ENCODE results near the gene PPP1R13B. TPM values are rescaled to one million over a fixed set of nuclear protein-coding genes. Genes with fewer than 3 reads are reported as not detected.

Gene PPP1R13B
- total RNA-seq, 1 donor from 2014 or later, result 2.5 TPM

- Mint-ChIP-seq H3K9me3 (no peaks in the 10 kb centered on the region), H3K36me3 (no peaks in the 10 kb centered on the region), H3K27me3 (ENCODE audit: insufficient read depth, low read depth) (peaks cover 2% of the 10 kb centered on the region), H3K4me3 (no peak overlapping the region), H3K27ac (no peak overlapping the region), H3K4me1 (peaks cover 8% of the 10 kb centered on the region)
- H3K9ac ChIP-seq, result no peak overlapping the region
- H4K20me1 ChIP-seq (ENCODE audit: low read depth), result no peaks in the 10 kb centered on the region
- no peak overlapping the region for H3K27ac ChIP-seq
- no peaks in the 10 kb centered on the region for H3K27me3 ChIP-seq
- no peak overlapping the region for H3K4me3 ChIP-seq
- DNase-seq (ENCODE audit: low spot score), result no peak
- H2AFZ ChIP-seq (replicated peaks), result no peak overlapping the region
- H3K4me2 ChIP-seq, result no peak overlapping the region
- no peaks in the 10 kb centered on the region for H3F3A ChIP-seq (ENCODE audit: low read depth)
- H3K9me3 ChIP-seq (ENCODE audit: low read depth), result no peaks in the 10 kb centered on the region
- H3K79me2 ChIP-seq (ENCODE audit: low read depth), result no peaks in the 10 kb centered on the region
- H3K4me1 ChIP-seq, result no peaks in the 10 kb centered on the region
- no peaks in the 10 kb centered on the region for H3K36me3 ChIP-seq
- TF ChIP-seq EZH2 (IDR thresholded peaks at IDR 0.05) (no peak), EZH2phosphoT487 (IDR thresholded peaks at IDR 0.05) (no peak)
These were observed 93.6 kb downstream of the PPP1R13B start for GRCh38 chr14:103753774-103754173.

GRCh38 chr14:103749860-103750259 lies 97.5 kb downstream of the PPP1R13B start:
- Histone ChIP-seq H3K4me3 (no peak overlapping the region), H3K36me3 (no peaks in the 10 kb centered on the region), H3K9me3 (ENCODE audit: low read depth) (no peaks in the 10 kb centered on the region), H3K9ac (no peak overlapping the region), H3K27ac (no peak overlapping the region), H3K4me1 (no peaks in the 10 kb centered on the region), H3F3A (ENCODE audit: low read depth) (no peaks in the 10 kb centered on the region), H3K79me2 (ENCODE audit: low read depth) (no peaks in the 10 kb centered on the region), H3K27me3 (no peaks in the 10 kb centered on the region), H4K20me1 (ENCODE audit: low read depth) (no peaks in the 10 kb centered on the region), H2AFZ (replicated peaks) (no peak overlapping the region), H3K4me2 (no peak overlapping the region)
- no peak overlapping the region for H3K4me3 Mint-ChIP-seq
- H3K36me3 Mint-ChIP-seq, result no peaks in the 10 kb centered on the region
- peaks cover 2% of the 10 kb centered on the region for H3K27me3 Mint-ChIP-seq (ENCODE audit: insufficient read depth, low read depth)
- TF ChIP-seq EZH2 (IDR thresholded peaks at IDR 0.05) (no peak), EZH2phosphoT487 (IDR thresholded peaks at IDR 0.05) (no peak)
- TF ChIP-seq, protein P1, sequence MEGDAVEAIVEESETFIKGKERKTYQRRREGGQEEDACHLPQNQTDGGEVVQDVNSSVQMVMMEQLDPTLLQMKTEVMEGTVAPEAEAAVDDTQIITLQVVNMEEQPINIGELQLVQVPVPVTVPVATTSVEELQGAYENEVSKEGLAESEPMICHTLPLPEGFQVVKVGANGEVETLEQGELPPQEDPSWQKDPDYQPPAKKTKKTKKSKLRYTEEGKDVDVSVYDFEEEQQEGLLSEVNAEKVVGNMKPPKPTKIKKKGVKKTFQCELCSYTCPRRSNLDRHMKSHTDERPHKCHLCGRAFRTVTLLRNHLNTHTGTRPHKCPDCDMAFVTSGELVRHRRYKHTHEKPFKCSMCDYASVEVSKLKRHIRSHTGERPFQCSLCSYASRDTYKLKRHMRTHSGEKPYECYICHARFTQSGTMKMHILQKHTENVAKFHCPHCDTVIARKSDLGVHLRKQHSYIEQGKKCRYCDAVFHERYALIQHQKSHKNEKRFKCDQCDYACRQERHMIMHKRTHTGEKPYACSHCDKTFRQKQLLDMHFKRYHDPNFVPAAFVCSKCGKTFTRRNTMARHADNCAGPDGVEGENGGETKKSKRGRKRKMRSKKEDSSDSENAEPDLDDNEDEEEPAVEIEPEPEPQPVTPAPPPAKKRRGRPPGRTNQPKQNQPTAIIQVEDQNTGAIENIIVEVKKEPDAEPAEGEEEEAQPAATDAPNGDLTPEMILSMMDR (IDR thresholded peaks at IDR 0.05), result no peak
- DNase-seq (ENCODE audit: low spot score), result no peak
- no peaks in the 10 kb centered on the region for H3K9me3 Mint-ChIP-seq
- no peak overlapping the region for H3K27ac Mint-ChIP-seq
- H3K4me1 Mint-ChIP-seq, result peaks cover 5% of the 10 kb centered on the region

DNA sequence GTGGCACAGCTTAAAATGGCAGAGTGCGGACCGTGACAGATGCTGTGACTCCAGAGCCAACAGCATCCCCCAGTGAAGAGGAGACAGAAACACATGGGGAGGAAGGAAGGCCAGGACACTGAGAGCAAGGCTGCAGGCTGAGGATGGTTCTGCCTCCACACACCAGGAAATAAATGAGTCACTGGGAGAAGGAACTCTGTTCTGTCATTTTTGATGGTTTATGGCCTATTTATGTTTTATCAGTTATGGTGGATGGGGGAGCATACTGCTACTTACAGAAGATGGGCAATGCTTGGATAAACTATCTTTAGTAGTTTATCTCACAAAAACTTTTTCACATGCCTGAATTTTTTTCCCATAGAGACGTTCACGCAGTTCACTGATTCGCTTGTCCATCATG lies 97.9 kb downstream of the PPP1R13B start:
- Histone ChIP-seq H3F3A (ENCODE audit: low read depth) (no peaks in the 10 kb centered on the region), H3K4me1 (no peaks in the 10 kb centered on the region), H3K9me3 (ENCODE audit: low read depth) (no peaks in the 10 kb centered on the region), H3K9ac (no peak overlapping the region), H3K27ac (no peak overlapping the region), H3K79me2 (ENCODE audit: low read depth) (no peaks in the 10 kb centered on the region), H3K4me2 (no peak overlapping the region), H3K4me3 (no peak overlapping the region), H4K20me1 (ENCODE audit: low read depth) (no peaks in the 10 kb centered on the region), H2AFZ (replicated peaks) (no peak overlapping the region), H3K27me3 (no peaks in the 10 kb centered on the region), H3K36me3 (no peaks in the 10 kb centered on the region)
- Mint-ChIP-seq H3K4me1 (peaks cover 5% of the 10 kb centered on the region), H3K36me3 (no peaks in the 10 kb centered on the region), H3K27me3 (ENCODE audit: insufficient read depth, low read depth) (no peaks in the 10 kb centered on the region), H3K4me3 (no peak overlapping the region), H3K27ac (no peak overlapping the region), H3K9me3 (no peaks in the 10 kb centered on the region)
- no peak for TF ChIP-seq EZH2phosphoT487 (IDR thresholded peaks at IDR 0.05)
- TF ChIP-seq, protein P1 (IDR thresholded peaks at IDR 0.05), result no peak
- TF ChIP-seq EZH2 (IDR thresholded peaks at IDR 0.05), result no peak
- DNase-seq (ENCODE audit: low spot score), result no peak

DNA sequence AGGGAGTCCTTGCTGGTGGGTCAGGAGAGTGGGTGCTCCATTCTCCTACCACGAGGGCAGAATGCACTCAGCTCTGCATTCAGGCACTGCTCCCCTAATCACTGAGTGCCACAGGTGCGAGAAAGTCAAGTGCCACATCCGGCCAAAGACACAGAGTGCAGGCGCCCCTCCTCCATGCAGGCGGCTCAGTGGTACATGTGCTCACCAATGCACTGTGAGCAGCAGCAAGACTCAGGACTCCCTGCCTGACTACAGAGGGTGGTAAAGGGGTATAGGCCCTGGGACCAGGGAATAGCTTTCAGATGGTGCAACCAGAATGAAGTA lies 98.9 kb downstream of the PPP1R13B start:
- Mint-ChIP-seq H3K9me3 (no peaks in the 10 kb centered on the region), H3K27ac (no peak overlapping the region), H3K27me3 (ENCODE audit: insufficient read depth, low read depth) (no peaks in the 10 kb centered on the region), H3K4me3 (no peak overlapping the region), H3K4me1 (peaks cover 3% of the 10 kb centered on the region), H3K36me3 (no peaks in the 10 kb centered on the region)
- no peak for TF ChIP-seq EZH2phosphoT487 (IDR thresholded peaks at IDR 0.05)
- TF ChIP-seq EZH2 (IDR thresholded peaks at IDR 0.05), result no peak
- TF ChIP-seq, protein P1 (IDR thresholded peaks at IDR 0.05), result no peak
- Histone ChIP-seq H3K4me3 (no peak overlapping the region), H3K36me3 (no peaks in the 10 kb centered on the region), H3K9ac (no peak overlapping the region), H3F3A (ENCODE audit: low read depth) (no peaks in the 10 kb centered on the region), H3K27ac (no peak overlapping the region), H3K4me1 (no peaks in the 10 kb centered on the region), H3K27me3 (no peaks in the 10 kb centered on the region), H3K79me2 (ENCODE audit: low read depth) (no peaks in the 10 kb centered on the region), H2AFZ (replicated peaks) (no peak overlapping the region), H4K20me1 (ENCODE audit: low read depth) (no peaks in the 10 kb centered on the region), H3K4me2 (no peak overlapping the region), H3K9me3 (ENCODE audit: low read depth) (no peaks in the 10 kb centered on the region)
- DNase-seq (ENCODE audit: low spot score), result no peak
